Thymus (tissue), 11 donors: Measurements from ENCODE around the gene TNFAIP1. TPM values are rescaled to one million over a fixed set of nuclear protein-coding genes. Genes with fewer than 3 reads are reported as not detected.
A peak's percentile ranks its signal among the peaks of the same experiment; 100 is the strongest.

Source experiments
- DNase-seq, 9 donors: peaks; one replicate each; pipeline ENCODE4 v3.0.0-alpha.2; 2013; ENCODE audit warnings: low spot score in 9 of 9, low read depth in 6 of 9, missing footprints in 1 of 9
- H3K27ac ChIP-seq, 2 donors: one replicate each; pipeline ENCODE4 v1.5.1; 2013; ENCODE audit warnings: control low read depth in 1 of 2, low read depth in 1 of 2, low read length in 1 of 2, mild to moderate bottlenecking in 1 of 2, moderate library complexity in 1 of 2
- H3K27me3 ChIP-seq, 2 donors: one replicate each; pipeline ENCODE4 v1.5.1; 2013; ENCODE audit warnings: low read length in 1 of 2; ENCODE audit not compliant: control insufficient read depth in 2 of 2, insufficient read depth in 1 of 2
- H3K36me3 ChIP-seq, 2 donors: one replicate each; pipeline ENCODE4 v1.5.1; 2013; ENCODE audit warnings: low read length in 1 of 2, mild to moderate bottlenecking in 1 of 2, moderate library complexity in 1 of 2; ENCODE audit not compliant: control insufficient read depth in 2 of 2, insufficient read depth in 2 of 2
- H3K4me1 ChIP-seq, 2 donors: one replicate each; pipeline ENCODE4 v1.5.1; 2013; ENCODE audit warnings: low read length in 2 of 2; ENCODE audit not compliant: control insufficient read depth in 2 of 2, insufficient read depth in 2 of 2
- H3K4me3 ChIP-seq, 2 donors: one replicate each; pipeline ENCODE4 v1.5.1; 2013; ENCODE audit warnings: low read length in 2 of 2, control low read depth in 1 of 2, mild to moderate bottlenecking in 1 of 2
- H3K9me3 ChIP-seq, 2 donors: one replicate each; pipeline ENCODE4 v1.5.1; 2013; ENCODE audit warnings: low read length in 1 of 2, mild to moderate bottlenecking in 1 of 2; ENCODE audit not compliant: control insufficient read depth in 2 of 2, insufficient read depth in 1 of 2
- WGBS: extraction: QIAGEN DNeasy Blood & Tissue Kit; methylation state at CpG from one replicate; pipeline ENCODE4 v1.1.7; 2013; 5-methylcytosine and 5-hydroxymethylcytosine counted together
- polyA plus RNA-seq: library from polyadenylated mRNA; stranded (reverse); fragments of 200-250 nt; gene quantifications from one replicate; pipeline ENCODE4 v1.2.3, GENCODE V29; 2013
- total RNA-seq: library from RNA; stranded (reverse); fragments of 120-200 nt; gene quantifications from one replicate; pipeline ENCODE4 v1.2.4, GENCODE V29; 2013
- donor health status: healthy.

TNFAIP1 gene
- total and polyA plus RNA-seq, 2 donors = 11.3 to 19.4 TPM

DNA sequence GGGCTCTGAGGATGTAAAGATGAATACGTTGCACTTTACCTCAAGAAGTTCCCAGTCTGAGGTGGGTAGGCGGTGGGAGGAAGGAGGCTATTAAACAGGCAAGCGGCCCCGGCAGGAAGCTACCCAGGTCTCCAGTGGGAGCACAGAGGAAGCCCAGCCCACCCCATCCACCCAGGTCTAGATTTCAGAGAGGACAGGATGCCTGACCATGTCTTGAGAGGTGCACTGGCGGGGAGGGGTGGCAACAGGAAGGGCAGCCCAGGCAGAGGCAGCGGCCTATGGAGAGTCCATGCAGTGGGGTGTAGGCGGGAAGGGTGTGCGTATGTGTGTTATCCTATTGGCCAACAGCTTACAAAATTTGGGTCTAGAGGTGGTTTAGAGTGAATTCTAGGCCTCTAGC lies 49.8 kb downstream of the TNFAIP1 start:
- Histone ChIP-seq H3K4me3 (peak overlapping the region in 1 of 2 donors; percentile 56), H3K4me1 (peaks cover 3 to 12% of the 10 kb centered on the region in 2 donors), H3K9me3 (no peaks in the 10 kb centered on the region), H3K27me3 (peaks cover 19 to 71% of the 10 kb centered on the region in 2 donors), H3K36me3 (peaks cover 0 to 4% of the 10 kb centered on the region in 2 donors), H3K27ac (no peak overlapping the region)
- no peak for DNase-seq
- 78% methylated on average over 8 of the region's 8 CpGs for WGBS

DNA sequence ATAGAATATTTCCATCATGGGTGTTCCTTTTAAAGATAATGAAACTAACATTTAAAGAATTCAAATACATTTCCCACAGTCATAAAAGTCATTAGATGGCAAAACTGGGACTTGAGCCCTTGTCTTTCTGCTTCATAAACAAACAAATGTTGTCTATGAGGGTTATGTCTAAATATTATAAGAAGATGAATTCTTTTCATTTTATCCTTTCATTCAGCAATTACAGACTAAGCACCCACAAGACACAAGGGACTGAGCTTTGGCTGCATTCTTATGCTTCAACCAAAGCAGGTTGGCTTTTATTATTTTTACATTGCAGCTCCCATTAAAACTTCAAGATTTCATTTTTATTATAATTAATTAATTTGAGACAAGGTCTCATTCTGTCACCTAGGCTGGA lies 50.8 kb downstream of the TNFAIP1 start:
- Histone ChIP-seq H3K27ac (no peak overlapping the region), H3K4me1 (peaks cover 3 to 9% of the 10 kb centered on the region in 2 donors), H3K4me3 (no peak overlapping the region), H3K27me3 (peaks cover 10 to 61% of the 10 kb centered on the region in 2 donors), H3K9me3 (no peaks in the 10 kb centered on the region), H3K36me3 (peaks cover 0 to 4% of the 10 kb centered on the region in 2 donors)
- no peak for DNase-seq

GRCh38 chr17:28388106-28388505 lies 52.5 kb downstream of the TNFAIP1 start:
- peaks cover 0 to 4% of the 10 kb centered on the region in 2 donors for H3K36me3 ChIP-seq
- H3K27me3 ChIP-seq = peaks cover 7 to 47% of the 10 kb centered on the region in 2 donors

DNA sequence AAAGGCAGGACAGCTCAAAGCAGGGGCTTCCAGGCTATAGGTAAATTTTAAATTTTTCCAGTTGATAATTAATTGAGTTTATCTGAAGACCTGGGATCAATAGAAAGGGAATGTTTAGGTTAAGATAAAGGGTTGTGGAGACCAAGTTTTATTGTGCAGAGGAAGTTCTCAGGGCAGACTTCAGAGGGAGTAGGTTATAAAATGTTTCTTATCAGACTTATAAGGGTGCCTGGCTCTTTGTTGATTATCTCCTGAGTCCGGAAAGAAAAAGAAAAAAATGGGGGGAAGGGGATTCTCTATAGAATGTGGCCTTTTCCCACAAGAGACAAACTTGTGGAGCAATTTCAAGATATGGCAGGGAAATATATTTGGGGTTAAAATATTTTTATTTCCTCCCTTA lies 54.6 kb downstream of the TNFAIP1 start:
- Histone ChIP-seq H3K27ac (no peak overlapping the region), H3K27me3 (peaks cover 4 to 26% of the 10 kb centered on the region in 2 donors), H3K36me3 (peaks cover 0 to 4% of the 10 kb centered on the region in 2 donors), H3K4me3 (no peak overlapping the region), H3K9me3 (no peaks in the 10 kb centered on the region), H3K4me1 (peaks cover 0 to 2% of the 10 kb centered on the region in 2 donors)
- 98% methylated on average over 1 of the region's 1 CpG for WGBS
- no peak for DNase-seq

More at GRCh38 chr17:28388106-28388505, 52.5 kb downstream of the TNFAIP1 start:
- no peaks in the 10 kb centered on the region for H3K9me3 ChIP-seq
- no peak overlapping the region for H3K27ac ChIP-seq
- 98% methylated on average over 11 of the region's 11 CpGs for WGBS
- H3K4me1 ChIP-seq = peaks cover 3 to 8% of the 10 kb centered on the region in 2 donors
- no peak for DNase-seq
- H3K4me3 ChIP-seq = no peak overlapping the region

- no peak for DNase-seq
- Histone ChIP-seq H3K4me3 (no peak overlapping the region), H3K9me3 (no peaks in the 10 kb centered on the region), H3K27me3 (peaks cover under 1 to 22% of the 10 kb centered on the region in 2 donors), H3K36me3 (peaks cover 0 to 4% of the 10 kb centered on the region in 2 donors), H3K4me1 (no peaks in the 10 kb centered on the region), H3K27ac (no peak overlapping the region)
- 99% methylated on average over 2 of the region's 2 CpGs for WGBS
Observed at GRCh38 chr17:28390563-28390962, 55.0 kb downstream of the TNFAIP1 start.

DNA sequence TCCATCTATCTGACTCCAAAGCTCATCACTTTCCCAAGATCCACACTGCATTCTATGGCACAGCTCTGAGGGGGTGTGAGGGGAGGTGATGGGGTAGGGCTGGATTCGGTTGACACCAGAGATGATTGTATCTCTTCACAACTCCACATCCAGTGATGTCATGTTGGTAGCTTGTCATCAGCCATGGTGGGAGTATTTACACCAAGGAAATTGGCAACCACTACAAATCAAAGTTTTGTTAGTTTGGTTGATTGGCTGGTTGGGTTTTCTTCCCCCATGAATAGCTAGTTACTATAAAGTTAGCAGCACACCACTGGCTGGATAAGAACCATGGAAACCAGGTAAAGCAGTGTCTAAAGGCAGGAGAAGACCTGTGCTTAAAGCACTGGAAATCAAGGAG lies 55.4 kb downstream of the TNFAIP1 start:
- H3K4me1 ChIP-seq = no peaks in the 10 kb centered on the region
- H3K27ac ChIP-seq = no peak overlapping the region
- H3K27me3 ChIP-seq = peaks cover 0 to 18% of the 10 kb centered on the region in 2 donors
- no peak for DNase-seq
- H3K36me3 ChIP-seq = peaks cover 0 to 4% of the 10 kb centered on the region in 2 donors
- no peak overlapping the region for H3K4me3 ChIP-seq
- no peaks in the 10 kb centered on the region for H3K9me3 ChIP-seq
- WGBS = 98% methylated on average over 1 of the region's 1 CpG

DNA sequence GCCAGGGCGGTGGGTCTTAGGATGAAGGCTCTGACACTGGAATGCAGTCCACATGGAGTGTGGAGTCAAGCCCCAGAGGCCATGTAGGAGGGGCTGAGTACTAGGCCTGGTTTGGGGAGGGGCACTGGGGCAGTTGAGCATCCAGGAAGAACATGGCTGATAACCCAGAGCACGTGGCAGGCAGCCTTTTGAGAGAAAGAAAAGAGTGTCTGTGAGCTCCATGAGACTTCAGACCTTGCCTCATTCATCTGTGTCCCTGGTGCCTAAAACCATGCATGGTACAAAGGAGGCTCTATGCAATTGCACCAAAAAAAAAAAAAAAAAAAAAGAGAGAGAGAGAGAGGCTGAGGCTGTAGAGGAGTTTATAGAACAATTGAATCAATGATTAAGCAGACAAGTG lies 55.8 kb downstream of the TNFAIP1 start:
- peaks cover 0 to 4% of the 10 kb centered on the region in 2 donors for H3K36me3 ChIP-seq
- no peak for DNase-seq
- H3K27ac ChIP-seq = no peak overlapping the region
- no peaks in the 10 kb centered on the region for H3K9me3 ChIP-seq
- H3K4me1 ChIP-seq = no peaks in the 10 kb centered on the region
- peaks cover 0 to 15% of the 10 kb centered on the region in 2 donors for H3K27me3 ChIP-seq
- no peak overlapping the region for H3K4me3 ChIP-seq
- 90% methylated on average over 2 of the region's 2 CpGs for WGBS

GRCh38 chr17:28392491-28392890 lies 56.9 kb downstream of the TNFAIP1 start:
- Histone ChIP-seq H3K4me3 (no peak overlapping the region), H3K36me3 (peaks cover 0 to 4% of the 10 kb centered on the region in 2 donors)
- 95% methylated on average over 10 of the region's 10 CpGs for WGBS

GRCh38 chr17:28394337-28395116 lies 59.0 kb downstream of the TNFAIP1 start:
- H3K4me1 ChIP-seq = no peaks in the 10 kb centered on the region
- no peaks in the 10 kb centered on the region for H3K36me3 ChIP-seq
- no peak for DNase-seq
- WGBS = 96% methylated on average over 7 of the region's 7 CpGs
- no peak overlapping the region for H3K4me3 ChIP-seq
- H3K9me3 ChIP-seq = no peaks in the 10 kb centered on the region
- H3K27me3 ChIP-seq = peaks cover 0 to 3% of the 10 kb centered on the region in 2 donors
- no peak overlapping the region for H3K27ac ChIP-seq

More at GRCh38 chr17:28392491-28392890, 56.9 kb downstream of the TNFAIP1 start:
- Histone ChIP-seq H3K9me3 (no peaks in the 10 kb centered on the region), H3K27me3 (peaks cover 0 to 6% of the 10 kb centered on the region in 2 donors), H3K27ac (no peak overlapping the region), H3K4me1 (no peaks in the 10 kb centered on the region)
- no peak for DNase-seq
